Amygdala (tissue), 56 donors: ENCODE data around the gene EFNA5.

Experiments used
- DNase-seq, 56 donors: peaks; one replicate each; lab custom pipeline; 2025; lab: John Stamatoyannopoulos, UW

The EFNA5 gene

GRCh38 chr5:107673368-107674136 lies 2.8 kb upstream of the EFNA5 start:
- peak in 52 of 56 donors; percentile 12 to 90 (median 62) for DNase-seq

GRCh38 chr5:107673039-107673367 lies 2.3 kb upstream of the EFNA5 start:
- DNase-seq, result no peak

GRCh38 chr5:107672211-107673038 lies 1.7 kb upstream of the EFNA5 start:
- DNase-seq, result peak in 37 of 56 donors; percentile 14 to 73 (median 53)

GRCh38 chr5:107671742-107672210 lies 1.0 kb upstream of the EFNA5 start:
- peak in 3 of 56 donors; percentile 20 to 46 (median 24) for DNase-seq

- DNase-seq, result peak in 7 of 56 donors; percentile 4 to 45 (median 14)
Measured at GRCh38 chr5:107670087-107670931, 428 bp downstream of the EFNA5 start.

- peak in 9 of 56 donors; percentile 3 to 42 (median 18) for DNase-seq
Measured at GRCh38 chr5:107669096-107670031, 1.4 kb downstream of the EFNA5 start.

- DNase-seq, result no peak
Measured at GRCh38 chr5:107668154-107669095, 2.3 kb downstream of the EFNA5 start.

GRCh38 chr5:107666051-107666655 lies 4.6 kb downstream of the EFNA5 start:
- DNase-seq, result no peak

GRCh38 chr5:107665036-107665570 lies 5.6 kb downstream of the EFNA5 start:
- no peak for DNase-seq

GRCh38 chr5:107663697-107664096 lies 7.0 kb downstream of the EFNA5 start:
- no peak for DNase-seq

- DNase-seq, result no peak
Measured at GRCh38 chr5:107661650-107662044, 9.1 kb downstream of the EFNA5 start.

GRCh38 chr5:107661038-107661649 lies 9.6 kb downstream of the EFNA5 start:
- no peak for DNase-seq

- DNase-seq, result no peak
Measured at GRCh38 chr5:107658528-107658927, 12.2 kb downstream of the EFNA5 start.

GRCh38 chr5:107655831-107656230 lies 14.9 kb downstream of the EFNA5 start:
- DNase-seq, result no peak

GRCh38 chr5:107654827-107655226 lies 15.9 kb downstream of the EFNA5 start:
- DNase-seq, result no peak

- DNase-seq, result no peak
Measured at GRCh38 chr5:107653685-107654084, 17.1 kb downstream of the EFNA5 start.
